Right ventricle myocardium inferior (tissue), 1 donor: ENCODE data around the gene DAZAP1. TPM values are rescaled to one million over a fixed set of nuclear protein-coding genes. Genes with fewer than 3 reads are reported as not detected.

Experiments used
- ATAC-seq: fragments of 200-7000 bp; cut with Tn5 transposase; one replicate; pipeline ENCODE4 v1.9.1; 2020; ENCODE audit warnings: mild to moderate bottlenecking, moderate library complexity
- DNase-seq: peaks from one replicate; pipeline ENCODE4 v3.0.0; 2021; ENCODE audit errors: missing footprints
- intact Hi-C: fragments of 100-400 bp; cut with DNase I; formaldehyde crosslinking; loops from one replicate; pipeline ENCODE4 v1.11.0; 2022
- total RNA-seq: library from RNA; stranded (reverse); fragmentation: NEBNext Ultra II Directional; extraction: Animal tissue kit (Norgen Biotek cat#: 25700); gene quantifications from one replicate; pipeline ENCODE4 v1.2.1, GENCODE V29; 2021
- donor health status: DM: no; HTN: yes; CAD: no; lungs with severe emphysema.

Gene DAZAP1
- total RNA-seq, 1 donor from 2014 or later: 88.4 TPM

DNA sequence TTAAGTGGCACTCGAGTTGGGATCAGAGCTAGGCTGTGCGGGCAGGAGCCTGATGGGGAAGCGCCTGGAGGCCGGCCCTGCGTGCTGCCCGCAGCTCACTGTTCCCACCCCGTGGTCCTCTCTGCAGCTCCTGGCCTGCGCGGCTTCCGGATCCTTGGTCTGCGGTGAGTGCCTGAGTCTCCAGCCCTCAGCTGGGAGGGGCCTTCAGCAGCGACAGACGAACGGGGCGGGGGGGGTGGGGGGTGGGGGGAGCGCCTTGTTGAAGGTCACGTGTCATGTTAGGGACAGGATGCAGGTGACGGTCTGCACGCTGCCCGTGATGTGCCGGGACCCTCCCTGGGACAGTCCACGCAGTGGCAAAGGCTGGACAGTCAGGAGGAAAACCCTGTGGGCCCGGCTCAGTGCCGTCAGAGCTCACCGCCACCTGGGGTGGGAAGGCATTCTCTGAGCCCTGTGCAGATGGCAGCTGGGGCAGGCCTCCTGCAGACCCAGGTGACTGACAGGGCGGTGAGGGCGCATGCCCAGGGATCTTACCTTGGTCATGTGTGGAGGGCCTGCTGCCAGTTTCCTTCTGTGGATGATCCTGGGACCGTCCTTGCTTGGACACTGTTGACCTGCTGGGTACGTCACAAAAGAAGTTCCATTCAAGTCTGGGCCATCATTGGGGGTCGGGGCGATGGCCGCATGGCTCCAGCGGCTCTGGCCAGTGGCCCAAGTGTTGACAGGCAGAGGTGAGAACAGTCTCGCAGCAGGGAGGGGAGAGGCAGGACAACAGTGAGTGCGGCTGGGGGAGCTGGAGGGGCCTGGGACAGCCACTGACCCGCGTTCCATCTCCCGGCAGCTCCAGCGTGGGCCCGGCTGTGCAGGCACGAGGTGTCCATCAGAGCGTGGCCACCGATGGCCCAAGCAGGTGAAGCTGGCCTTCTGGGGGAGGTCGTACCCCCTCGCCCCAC lies 19.4 kb upstream of the DAZAP1 start:
- peak; percentile 32 for ATAC-seq
- no peak for DNase-seq
- intact Hi-C loops: loop anchor here (10.0 kb wide), 1 partner anchor 363 kb away; the partner anchor contains the start of genes CNN2, RNU6-2 and TMEM259

DNA sequence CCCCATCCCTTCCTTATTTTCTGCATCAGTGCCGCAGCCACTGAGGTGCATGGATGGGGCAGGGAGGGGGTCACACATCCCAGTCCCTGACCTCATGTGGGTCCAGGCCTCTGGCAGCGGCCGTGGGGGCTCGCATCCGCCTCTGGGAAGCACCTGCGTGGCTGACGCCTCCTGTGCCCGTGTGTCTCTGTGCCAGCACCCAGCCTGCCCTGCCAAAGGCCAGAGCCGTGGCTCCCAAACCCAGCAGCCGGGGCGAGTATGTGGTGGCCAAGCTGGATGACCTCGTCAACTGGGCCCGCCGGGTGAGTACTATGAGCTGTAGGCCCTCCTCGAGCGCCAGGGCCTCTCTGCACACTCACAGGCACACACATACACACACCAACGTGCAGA lies 18.8 kb upstream of the DAZAP1 start:
- no peak for DNase-seq
- intact Hi-C loops: loop anchor here (10.0 kb wide), 1 partner anchor 364 kb away; the partner anchor contains the start of genes CNN2, RNU6-2 and TMEM259
- no peak for ATAC-seq

DNA sequence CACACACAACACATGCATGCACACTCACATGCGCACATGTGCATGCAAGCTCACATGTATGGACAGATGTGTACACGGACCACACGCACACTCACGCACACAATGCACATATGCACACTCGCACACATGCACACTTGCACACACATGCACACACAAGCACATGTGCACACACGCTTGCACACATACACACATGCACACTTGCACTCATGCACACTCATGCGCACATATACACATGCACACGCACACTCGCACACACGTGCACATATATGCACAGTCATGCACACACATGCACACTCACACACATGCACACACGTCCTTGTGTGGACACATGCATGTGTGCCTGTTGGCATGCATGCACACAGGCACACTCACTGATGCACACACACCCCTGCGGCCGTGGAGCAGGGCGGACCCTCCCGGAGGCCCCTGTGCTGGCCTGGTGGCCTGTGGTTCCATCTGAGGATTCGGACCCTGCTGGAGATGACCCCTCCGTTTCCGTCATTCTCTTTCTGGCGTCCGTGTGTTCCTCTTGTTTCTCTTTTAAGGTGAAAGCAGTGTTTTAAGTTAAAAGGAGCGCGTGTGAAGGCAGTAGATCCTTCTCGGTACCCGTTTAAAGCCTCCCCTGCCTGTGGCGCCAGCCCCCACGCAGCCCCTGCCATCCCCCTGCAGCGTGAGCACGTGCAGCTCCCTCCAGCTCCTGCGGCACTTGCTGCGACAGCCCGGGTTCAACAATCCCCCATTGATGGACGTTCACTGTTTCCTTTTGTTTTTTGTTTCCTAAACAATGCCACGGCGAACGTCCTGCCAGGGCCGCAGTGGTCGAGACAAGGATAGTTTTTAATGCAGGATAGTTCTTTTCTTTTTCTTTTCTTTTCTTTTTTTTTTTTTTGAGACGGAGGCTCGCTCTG lies 18.1 kb upstream of the DAZAP1 start:
- ATAC-seq (no peak), DNase-seq (no peak)
- intact Hi-C loops: loop anchor here (10.0 kb wide), 1 partner anchor 364 kb away; the partner anchor contains the start of genes CNN2, RNU6-2 and TMEM259

DNA sequence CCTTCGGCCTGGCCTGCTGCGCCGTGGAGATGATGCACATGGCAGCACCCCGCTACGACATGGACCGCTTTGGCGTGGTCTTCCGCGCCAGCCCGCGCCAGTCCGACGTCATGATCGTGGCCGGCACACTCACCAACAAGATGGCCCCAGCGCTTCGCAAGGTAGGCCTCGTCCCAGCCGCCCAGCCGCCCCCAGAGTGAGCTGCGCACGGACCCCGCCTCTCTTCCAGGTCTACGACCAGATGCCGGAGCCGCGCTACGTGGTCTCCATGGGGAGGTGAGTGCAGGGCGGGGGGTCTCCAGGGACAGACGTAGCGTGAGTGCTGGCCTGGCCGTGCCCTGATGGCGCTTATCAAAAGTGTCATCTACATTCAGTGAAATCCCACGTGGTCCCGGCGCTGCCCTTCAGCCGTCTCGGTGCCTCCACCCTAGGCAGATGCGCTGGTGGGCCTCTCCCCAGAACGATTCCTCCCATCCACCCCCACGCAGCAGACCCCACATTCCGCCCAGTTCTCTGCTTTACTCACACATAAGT lies 16.4 kb upstream of the DAZAP1 start:
- intact Hi-C loops: no loop called here
- DNase-seq (no peak), ATAC-seq (no peak)

- ATAC-seq (no peak), DNase-seq (no peak)
- intact Hi-C loops: no loop called here
Measured at GRCh38 chr19:1392407-1392806, 15.0 kb upstream of the DAZAP1 start.

- ATAC-seq: no peak
Measured at GRCh38 chr19:1392939-1393530, 14.4 kb upstream of the DAZAP1 start.

DNA sequence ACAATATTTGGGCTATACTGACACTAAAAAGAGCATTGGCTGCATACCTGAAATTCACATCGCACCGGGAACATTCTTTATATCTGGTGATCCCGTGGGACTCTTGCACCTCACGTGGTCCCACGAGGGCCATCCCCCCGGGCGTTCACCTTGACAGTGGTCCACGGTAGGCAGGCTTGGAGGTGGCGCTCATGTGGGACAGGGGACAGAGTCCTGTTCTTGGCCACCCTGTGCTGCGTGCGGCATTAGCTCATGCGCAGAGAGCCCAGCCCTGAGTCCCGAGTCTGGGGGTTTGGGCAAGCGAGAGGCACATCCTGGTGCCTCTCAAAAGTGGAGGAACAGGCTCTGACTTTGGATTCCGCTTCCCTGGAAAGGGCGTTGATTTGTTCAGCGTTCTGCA lies 13.5 kb upstream of the DAZAP1 start:
- ATAC-seq: no peak
- DNase-seq: no peak
- intact Hi-C loops: no loop called here

More at GRCh38 chr19:1392939-1393530, 14.4 kb upstream of the DAZAP1 start:
- no peak for DNase-seq
- intact Hi-C loops: no loop called here

DNA sequence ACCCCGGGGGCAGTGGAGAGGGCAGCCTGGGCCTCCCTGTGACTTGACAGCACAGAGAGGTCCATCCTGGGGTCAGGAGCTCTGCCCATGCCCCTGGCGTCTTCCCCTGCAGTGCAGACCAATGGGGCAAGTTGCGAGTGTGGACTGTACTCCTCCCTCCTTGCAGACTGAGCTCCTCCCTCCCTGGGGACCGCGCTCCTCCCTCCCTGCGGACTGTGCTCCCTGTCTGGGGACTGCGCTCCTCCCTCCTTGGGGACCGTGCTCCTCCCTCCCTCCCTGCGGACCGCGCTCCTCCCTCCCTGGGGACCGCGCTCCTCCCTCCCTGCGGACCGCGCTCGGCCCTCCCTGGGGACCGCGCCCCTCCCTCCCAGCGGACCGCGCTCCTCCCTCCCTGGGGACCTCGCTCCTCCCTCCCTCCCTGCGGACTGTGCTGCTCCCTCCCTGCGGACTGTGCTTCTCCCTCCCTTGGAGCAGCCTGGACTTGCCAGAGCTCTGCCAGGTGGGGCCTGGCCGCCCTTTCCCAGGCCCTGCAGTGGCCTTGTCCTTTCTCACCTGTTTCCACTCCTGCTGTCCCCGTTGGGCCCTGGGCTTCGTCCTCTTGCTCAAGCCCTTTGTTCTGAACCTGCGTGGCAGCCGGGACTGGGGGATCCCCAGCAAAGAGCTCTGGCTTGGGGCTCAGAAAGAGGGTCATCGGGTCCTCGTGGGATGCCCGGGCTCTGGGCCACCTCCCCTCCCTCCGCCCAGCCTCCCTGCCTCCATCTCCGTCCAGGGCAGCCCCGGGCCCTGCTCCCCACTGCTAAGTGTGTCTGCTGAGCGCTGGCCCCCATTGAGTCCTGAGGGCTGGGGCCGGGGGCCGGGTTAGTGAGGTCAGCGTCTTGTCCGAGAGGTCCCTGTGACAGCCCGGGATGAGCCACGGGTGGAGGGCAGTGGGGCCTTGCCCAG lies 12.9 kb upstream of the DAZAP1 start:
- intact Hi-C loops: no loop called here
- ATAC-seq: peak; percentile 18
- DNase-seq: no peak

- no peak for DNase-seq
Measured at GRCh38 chr19:1395194-1396018, 12.0 kb upstream of the DAZAP1 start.

DNA sequence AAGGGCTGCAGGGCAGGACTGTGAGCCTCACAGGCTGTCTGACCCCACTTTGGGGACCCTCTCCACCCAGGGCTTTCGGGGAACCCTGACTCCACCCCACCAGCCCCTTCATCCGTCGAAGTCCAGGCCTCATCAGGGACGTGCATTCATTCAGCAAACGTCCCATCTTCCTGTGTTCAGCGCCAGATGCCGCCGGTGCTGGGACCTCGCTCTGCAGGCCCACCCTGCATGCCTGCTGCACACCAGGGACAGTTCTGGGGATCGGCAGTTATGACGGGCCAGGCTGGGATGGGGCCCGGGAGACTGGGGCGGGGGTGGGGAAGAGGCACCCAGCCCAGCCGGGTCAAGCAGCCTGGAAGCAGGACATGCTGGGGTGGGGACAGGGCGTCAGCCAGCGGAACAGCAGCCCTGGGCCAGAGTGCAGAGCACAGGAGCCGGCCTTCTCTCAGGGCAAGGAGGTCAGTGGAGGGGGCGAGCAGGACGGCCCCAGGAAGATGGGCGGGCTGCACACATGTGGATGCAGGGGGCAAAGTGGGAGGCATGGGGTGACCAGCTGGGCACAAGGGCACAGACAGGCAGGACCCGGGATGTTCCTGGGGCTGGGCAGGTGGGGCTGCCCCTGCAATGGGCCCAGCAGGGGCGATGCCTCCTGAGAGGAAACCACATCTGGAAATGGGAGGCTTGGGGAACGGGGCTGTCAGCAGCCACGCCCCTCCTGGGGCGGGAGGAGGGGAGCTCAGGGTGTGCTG lies 11.2 kb upstream of the DAZAP1 start:
- DNase-seq (no peak), ATAC-seq (peak; percentile 20)
- intact Hi-C loops: no loop called here

More at GRCh38 chr19:1395194-1396018, 12.0 kb upstream of the DAZAP1 start:
- ATAC-seq: peak; percentile 11
- intact Hi-C loops: no loop called here

GRCh38 chr19:1396768-1397679 lies 10.4 kb upstream of the DAZAP1 start:
- no peak for DNase-seq
- no peak for ATAC-seq
- intact Hi-C loops: no loop called here

GRCh38 chr19:1397838-1398237 lies 9.5 kb upstream of the DAZAP1 start:
- DNase-seq: no peak
- intact Hi-C loops: no loop called here
- no peak for ATAC-seq

GRCh38 chr19:1399079-1399478 lies 8.3 kb upstream of the DAZAP1 start:
- ATAC-seq (no peak), DNase-seq (no peak)
- intact Hi-C loops: no loop called here

GRCh38 chr19:1399745-1400144 lies 7.6 kb upstream of the DAZAP1 start:
- intact Hi-C loops: no loop called here
- DNase-seq: no peak
- ATAC-seq: no peak
